ENCODE results near the gene TAP1.
"Not testable (repeated sequence)": the region's sequence is repeated elsewhere in the genome, so short reads cannot be mapped to it uniquely, and the experiment has no call there.

The TAP1 gene

DNA sequence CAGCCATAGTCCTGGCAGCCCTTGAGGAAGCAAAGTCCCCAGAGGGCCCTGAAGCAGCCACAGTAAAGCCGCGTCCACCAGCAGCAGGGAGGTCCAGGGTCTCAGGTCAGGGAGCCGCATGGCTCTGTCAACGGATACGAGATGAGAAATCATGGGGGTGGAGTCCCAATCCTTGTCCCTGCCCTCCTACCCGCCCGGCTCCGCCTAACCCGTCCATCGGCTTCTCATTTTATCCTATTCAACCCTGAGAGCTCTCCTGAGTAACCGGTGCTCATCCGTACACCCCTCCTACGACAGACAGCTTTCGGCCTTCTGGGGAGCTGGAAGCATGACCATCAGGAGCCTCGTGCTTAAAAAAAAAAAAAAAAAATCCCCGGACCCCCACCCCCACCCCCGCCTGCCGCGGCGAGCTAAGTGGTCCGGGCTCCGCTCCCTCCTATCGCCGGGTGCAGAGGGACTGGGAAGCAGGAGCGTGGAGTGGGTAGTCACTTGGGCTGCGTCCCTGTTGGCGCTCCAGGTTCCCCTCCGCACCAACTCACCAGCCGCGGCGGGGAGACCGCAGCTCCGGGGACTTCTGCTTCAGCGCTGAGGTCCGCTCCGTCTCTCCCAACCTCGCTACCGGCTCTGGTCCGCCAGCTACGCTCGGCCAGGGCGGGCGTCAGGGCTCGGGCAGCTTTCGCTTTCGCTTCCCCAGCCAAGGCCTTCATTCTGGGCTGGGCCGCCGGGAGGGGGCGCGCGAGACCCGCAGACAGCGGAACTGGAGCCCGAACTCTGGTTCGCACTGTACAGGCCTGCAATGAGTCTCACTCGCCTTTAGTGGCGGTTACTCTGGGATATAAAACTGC lies 15.2 kb downstream of the TAP1 start, which contains the start of gene TAP2:
TAP2 (minus strand) TSS at position 626 of the 845 bp plus-strand sequence; CDS start at position 120, 506 bp downstream.
- DNase-seq, result peak; percentile 65

DNA sequence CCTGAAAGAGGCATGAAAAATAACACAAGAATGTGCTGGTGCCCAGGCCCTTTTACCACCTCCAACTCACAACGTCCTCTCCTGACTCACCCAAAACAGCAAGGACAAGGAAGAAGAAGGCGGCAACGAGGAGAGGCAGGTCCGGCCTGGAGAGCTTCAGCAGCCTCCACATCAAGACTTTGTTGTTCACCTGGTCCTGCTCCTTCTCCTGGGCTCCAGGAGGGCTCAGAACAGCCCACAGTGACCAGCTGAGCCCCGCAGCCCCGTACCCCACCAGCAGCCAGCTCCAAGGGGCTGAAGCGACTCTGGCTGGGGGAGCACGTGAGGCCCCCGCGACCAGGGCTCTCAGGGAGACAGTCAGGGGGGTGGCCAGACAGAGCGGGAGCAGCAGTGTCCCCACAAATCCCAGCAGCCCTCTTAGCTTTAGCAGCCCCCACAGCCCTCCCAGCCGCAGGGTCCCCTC lies 15.8 kb downstream of the TAP1 start:
- no peak for DNase-seq

GRCh38 chr6:32836873-32837272 lies 16.6 kb downstream of the TAP1 start:
- no peak for DNase-seq

DNA sequence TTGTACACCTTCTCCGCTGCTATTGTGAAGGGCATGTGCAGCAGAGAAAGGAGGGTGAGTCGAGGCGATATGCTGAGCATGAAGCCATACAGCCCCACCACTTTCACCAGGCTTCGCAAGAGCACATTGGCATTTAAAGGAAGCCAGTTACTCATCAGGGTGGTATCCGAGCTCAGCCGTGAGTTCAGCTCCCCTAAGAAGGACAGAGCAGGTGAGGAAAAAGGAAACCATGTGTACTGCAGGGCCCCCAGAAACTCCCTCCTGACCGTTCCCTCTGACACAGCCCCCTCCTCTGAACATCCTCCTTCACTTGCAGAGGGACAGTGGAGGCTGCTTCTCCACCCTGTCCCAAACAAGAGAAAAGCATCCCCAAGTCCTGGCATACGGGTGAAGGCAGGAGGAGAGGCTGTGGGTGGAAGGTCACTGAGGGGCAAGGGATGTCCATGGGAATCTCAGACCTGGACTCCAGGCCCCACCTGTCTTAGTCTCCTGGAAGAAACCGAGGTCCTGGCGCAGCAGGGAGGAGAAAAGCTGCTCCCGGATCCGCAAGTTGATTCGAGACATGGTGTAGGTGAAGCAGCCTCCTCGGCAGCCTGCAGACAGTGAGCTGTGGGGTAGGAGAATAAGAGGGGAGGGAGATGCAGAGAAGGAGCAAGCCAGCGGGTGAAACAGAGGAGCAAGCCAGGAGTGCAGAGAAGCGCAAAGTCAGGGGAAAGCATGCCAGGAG lies 18.2 kb downstream of the TAP1 start:
- no peak for DNase-seq

GRCh38 chr6:32833664-32834063 lies 19.8 kb downstream of the TAP1 start:
- DNase-seq, result no peak

- DNase-seq, result no peak
Observed at GRCh38 chr6:32832535-32832934, 21.0 kb downstream of the TAP1 start.

DNA sequence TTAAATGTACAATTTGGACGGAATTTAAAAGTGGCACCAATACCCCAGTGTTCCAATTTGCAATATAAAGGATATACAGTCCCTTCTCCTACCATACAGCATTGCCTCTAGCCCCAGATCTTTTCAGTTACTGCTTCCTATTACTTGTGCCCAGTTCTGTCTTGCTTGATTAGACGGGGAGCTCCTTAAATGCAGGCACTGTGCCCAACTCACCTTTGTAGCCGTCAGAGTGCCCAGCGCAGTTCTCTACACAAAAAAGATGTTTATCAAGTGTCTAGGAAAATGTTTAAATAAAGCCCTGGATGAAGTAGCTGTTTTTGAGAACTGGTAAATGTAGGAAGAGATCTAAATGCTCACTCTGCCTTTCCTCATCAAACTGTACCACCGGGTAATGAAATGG lies 22.6 kb downstream of the TAP1 start:
- peak; percentile 72 for DNase-seq

DNA sequence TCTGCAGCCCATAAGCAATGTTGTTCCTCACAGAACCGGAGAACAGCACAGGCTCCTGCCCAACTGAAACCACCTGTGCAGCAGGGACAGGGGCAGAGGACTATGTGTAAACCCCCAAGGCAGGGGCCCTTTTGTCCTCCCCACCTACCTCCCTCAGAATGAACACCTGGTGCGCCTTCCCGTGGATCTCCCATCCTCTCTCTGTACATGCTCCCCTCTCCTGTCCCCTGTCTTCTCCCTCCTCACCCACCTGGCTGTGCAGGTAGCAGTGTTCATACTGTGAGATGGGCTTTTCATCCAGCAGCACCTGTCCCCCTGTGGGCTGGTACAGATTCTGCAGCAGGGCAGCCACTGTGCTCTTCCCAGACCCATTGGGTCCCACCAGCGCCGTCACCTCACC lies 23.5 kb downstream of the TAP1 start:
- DNase-seq, result no peak

- DNase-seq, result no peak
Observed at GRCh38 chr6:32829495-32829894, 24.0 kb downstream of the TAP1 start.

DNA sequence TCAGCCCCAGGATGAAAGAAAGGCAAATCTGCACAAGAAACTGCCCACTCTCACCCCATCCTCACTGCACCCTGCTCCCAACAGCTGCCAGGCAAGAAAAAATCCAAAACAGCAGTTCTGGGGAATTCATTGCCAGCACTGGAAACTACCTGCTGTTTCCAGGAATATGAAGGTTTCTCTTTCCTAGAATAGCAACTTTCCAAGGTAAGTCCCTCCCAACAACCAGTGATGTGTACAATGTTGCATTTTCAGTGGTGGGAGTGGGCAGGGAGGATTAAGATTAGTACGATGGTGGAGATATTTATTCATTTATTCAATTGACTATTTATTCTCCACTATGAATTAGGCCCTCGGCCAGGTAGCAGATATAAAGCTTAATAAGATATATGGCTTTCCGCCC lies 26.5 kb downstream of the TAP1 start:
- DNase-seq, result no peak

GRCh38 chr6:32825966-32826365 lies 27.5 kb downstream of the TAP1 start:
- no peak for DNase-seq

- DNase-seq, result no peak
Observed at GRCh38 chr6:32819729-32820128, 33.8 kb downstream of the TAP1 start.

DNA sequence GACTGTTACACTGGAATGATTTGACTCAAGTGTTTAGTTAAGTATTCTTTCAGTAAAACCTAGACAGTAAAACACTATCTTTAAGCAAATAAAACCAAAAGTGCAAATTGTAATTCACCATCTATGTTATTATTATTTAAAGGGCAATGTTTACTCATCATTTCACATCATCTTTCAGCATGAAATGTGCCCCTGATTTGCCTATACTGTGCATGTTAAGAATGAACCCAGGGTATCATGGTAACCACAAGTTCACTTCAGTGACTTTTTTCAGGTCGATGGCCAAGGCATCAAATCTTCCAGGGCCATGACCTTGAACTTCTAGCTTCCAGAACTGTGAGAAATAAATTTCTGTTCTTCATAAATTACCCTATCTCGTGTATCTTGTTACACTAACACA lies 34.6 kb downstream of the TAP1 start:
- no peak for DNase-seq

- DNase-seq, result no peak
Observed at GRCh38 chr6:32816746-32817204, 36.7 kb downstream of the TAP1 start, which contains the start of gene HLA-DOB. Gene HLA-DOB, minus strand, starts transcription at chr6:32817002. Its CDS starts 51 bp downstream, at chr6:32816951.

- DNase-seq, result no peak
Observed at GRCh38 chr6:32815996-32816395, 37.5 kb downstream of the TAP1 start.

GRCh38 chr6:32815115-32815514 lies 38.4 kb downstream of the TAP1 start:
- no peak for DNase-seq

GRCh38 chr6:32814145-32814544 lies 39.4 kb downstream of the TAP1 start:
- no peak for DNase-seq

DNA sequence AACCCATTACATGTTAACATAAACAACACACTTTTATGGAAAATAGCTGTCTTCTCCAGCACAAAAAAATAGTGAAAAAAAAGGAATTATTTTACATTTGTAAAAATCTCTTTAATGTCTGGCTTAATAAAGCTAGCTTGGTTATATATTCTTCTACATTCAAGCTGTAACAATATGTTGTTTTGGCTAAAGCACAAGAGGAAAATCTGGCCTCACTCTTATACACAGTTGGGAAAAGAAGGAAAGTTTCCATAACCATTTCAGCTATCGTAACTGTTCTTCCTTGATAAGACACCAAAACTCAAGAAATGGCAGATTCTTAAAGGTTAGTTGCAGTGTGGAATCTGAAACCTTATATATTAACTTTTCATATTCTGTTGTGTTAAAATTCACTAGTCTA lies 44.3 kb downstream of the TAP1 start:
- no peak for DNase-seq

DNA sequence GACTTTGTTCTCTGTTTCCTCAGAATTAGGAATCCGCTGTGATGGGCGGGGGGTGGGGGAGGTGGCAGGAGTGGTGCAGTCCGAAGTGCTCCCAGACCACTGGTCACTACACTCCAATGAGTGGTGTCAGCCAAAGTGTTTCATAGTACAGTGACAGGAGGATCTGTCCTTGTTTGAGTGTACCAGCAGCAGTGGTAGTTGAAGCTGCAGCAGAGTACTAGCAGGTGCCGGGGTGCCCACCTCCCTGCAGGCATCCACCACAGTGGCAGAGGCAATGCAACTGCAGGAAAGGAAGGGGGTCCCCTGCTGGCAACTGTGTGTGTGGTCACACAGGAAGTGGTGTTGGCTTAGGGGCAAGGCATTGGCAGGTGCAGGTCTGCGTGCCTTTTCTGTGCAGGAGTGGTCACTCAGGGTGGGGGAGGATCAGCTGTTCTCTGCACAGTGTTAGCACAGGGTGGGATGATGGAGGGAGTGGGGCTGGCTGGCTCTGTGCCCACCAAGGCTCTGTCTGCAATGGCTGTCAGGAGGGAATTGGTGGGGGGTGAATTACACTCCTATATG lies 46.4 kb downstream of the TAP1 start:
- DNase-seq, result no peak

DNA sequence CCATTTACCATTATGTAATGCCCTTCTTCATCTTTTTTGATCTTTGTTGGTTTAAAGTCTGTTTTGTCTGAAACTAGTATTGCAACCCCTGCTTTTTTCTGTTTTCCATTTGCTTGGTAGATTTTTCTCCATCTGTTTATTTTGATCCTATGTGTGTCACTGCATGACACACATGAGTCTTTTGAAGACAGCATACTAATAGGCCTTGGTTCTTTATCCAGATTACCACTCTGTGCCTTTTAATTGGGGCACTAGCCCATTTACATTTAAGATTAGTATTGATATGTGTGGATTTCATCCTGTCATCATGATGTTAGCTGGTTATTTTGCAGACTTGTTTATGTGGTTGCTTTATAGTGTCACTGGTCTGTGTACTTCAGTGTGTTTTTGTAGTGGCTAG lies 48.1 kb downstream of the TAP1 start:
- DNase-seq, result not testable (repeated sequence)

DNA sequence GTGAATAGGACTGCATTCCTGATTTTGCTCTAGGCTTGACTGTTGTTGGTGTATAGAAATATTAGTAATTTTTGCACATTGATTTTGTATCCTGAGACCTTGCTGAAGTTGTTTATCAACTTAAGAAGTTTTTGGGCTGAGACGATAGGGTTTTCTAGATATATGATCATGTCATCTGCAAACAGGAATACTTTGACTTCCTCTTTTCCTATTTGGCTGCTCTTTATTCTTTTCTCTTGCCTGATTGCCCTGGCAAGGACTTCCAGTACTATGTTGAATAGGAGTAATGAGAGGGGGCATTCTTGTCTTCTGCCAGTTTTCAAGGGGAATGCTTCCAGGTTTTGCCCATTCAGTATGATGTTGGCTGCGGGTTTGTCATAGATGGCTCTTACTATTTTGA lies 50.1 kb downstream of the TAP1 start:
- no peak for DNase-seq

GRCh38 chr6:32799740-32800139 lies 53.8 kb downstream of the TAP1 start:
- DNase-seq, result no peak

DNA sequence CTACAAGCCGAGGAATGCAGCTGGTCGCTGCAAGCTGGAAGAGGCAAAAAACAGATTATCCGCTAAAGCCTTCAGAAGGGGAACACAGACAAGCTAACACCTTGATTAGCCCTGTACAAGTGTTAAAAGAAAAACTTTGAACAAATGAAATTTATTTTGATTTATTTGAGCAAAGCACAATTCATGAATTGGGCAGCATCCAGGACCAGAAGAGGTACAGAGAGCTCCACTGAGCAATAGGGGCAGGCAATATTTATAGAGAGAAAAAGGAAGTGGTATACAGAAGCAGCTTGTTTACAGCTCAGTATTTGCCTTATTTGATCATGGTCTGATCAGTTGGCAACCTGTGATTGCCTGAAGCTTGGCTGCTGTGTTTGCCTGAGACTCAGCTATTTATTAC lies 54.3 kb downstream of the TAP1 start:
- no peak for DNase-seq
